ENCODE results near the gene IFIT1. TPM values are rescaled to one million over a fixed set of nuclear protein-coding genes. Genes with fewer than 3 reads are reported as not detected.

Gene IFIT1
- total RNA-seq, result 10 to 100 TPM; 35.3 to 57.2 TPM
- 10 to 100 TPM; 16.5 to 21.9 TPM for polyA plus RNA-seq (ENCODE audit: insufficient read length in 2 of 2)
- long read RNA-seq, donor 1, transcript IFIT1-201 (2 exons, 1,880 nt), result major isoform, 9 of 9 reads
- long read RNA-seq, donor 1, partial matches to known transcripts, result 0 of 9 reads
- long read RNA-seq, donor 1, other reads (novel, unspliced or antisense), result 0 of 9 reads
- long read RNA-seq, donor 2, transcript IFIT1-201 (2 exons, 1,880 nt), result major isoform, 6 of 6 reads
- long read RNA-seq, donor 2, partial matches to known transcripts, result 0 of 6 reads
- long read RNA-seq, donor 2, other reads (novel, unspliced or antisense), result 0 of 6 reads
- long read RNA-seq, donor 3, transcript IFIT1-201 (2 exons, 1,880 nt), result major isoform, 7 of 7 reads
- long read RNA-seq, donor 3, partial matches to known transcripts, result 0 of 7 reads
- long read RNA-seq, donor 3, other reads (novel, unspliced or antisense), result 0 of 7 reads
- long read RNA-seq, donor 4, transcript IFIT1-201 (2 exons, 1,880 nt), result major isoform, 14 of 14 reads
- long read RNA-seq, donor 4, partial matches to known transcripts, result 0 of 14 reads
- long read RNA-seq, donor 4, other reads (novel, unspliced or antisense), result 0 of 14 reads

GRCh38 chr10:89391907-89392756 lies at the start of gene IFIT1:
IFIT1 (plus strand) TSS chr10:89392623; CDS start chr10:89392713, 90 bp downstream.
- peak within 1 kb of the TSS; percentile 77 for H3K4me3 ChIP-seq (ENCODE audit: low read depth, low read length)
- H3K27ac ChIP-seq (ENCODE audit: low read depth, low read length), result peak within 1 kb of the TSS; percentile 97
- no CpG with 5 or more reads among the region's 8 CpGs for WGBS (ENCODE audit: insufficient coverage)

GRCh38 chr10:89343089-89343767 lies 49.2 kb upstream of the IFIT1 start:
- Histone ChIP-seq H3K4me3 (ENCODE audit: low read depth, low read length) (no peak overlapping the region), H3K4me1 (ENCODE audit: control insufficient read depth, insufficient read depth, low read length) (peaks cover 3% of the 10 kb centered on the region), H3K27ac (ENCODE audit: low read depth, low read length) (peak overlapping the region; percentile 59)

More at GRCh38 chr10:89391907-89392756, at the start of gene IFIT1:
- Histone ChIP-seq H3K36me3 (ENCODE audit: control insufficient read depth, insufficient read depth, low read length) (no peaks in the 10 kb centered on the region), H3K4me1 (ENCODE audit: control insufficient read depth, insufficient read depth, low read length) (peaks cover 5% of the 10 kb centered on the region), H3K27me3 (ENCODE audit: control insufficient read depth, insufficient read depth, low read length) (no peaks in the 10 kb centered on the region), H3K9me3 (ENCODE audit: control insufficient read depth, insufficient read depth, low read length) (no peaks in the 10 kb centered on the region)
- DNase-seq (ENCODE audit: low read depth in 4 of 6, low spot score in 6 of 6), result peak in 2 of 6 donors; percentile 74 to 84

DNA sequence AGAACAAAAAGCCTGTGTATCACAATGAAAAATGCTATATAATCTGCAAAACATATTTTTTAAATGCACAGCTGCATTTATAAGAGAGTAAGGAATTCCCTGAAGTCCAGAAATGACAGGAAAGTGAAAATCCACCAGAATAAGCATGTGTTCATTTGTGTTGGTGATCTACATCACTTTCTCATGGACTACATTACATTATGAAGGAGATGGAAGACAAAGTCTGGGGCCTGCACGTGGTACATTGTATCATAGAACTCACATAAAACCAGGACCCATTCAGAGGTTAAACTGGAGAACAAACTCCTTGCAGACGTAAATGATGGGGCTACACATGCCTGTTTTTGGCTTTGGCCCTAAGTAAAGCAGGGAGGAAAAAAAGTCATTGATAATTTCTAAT lies 48.3 kb upstream of the IFIT1 start:
- no peaks in the 10 kb centered on the region for H3K36me3 ChIP-seq (ENCODE audit: control insufficient read depth, insufficient read depth, low read length)
- H3K9me3 ChIP-seq (ENCODE audit: control insufficient read depth, insufficient read depth, low read length), result no peaks in the 10 kb centered on the region
- DNase-seq (ENCODE audit: low read depth in 4 of 6, low spot score in 6 of 6), result no peak
- no peak overlapping the region for H3K27ac ChIP-seq (ENCODE audit: low read depth, low read length)
- peaks cover 9% of the 10 kb centered on the region for H3K4me1 ChIP-seq (ENCODE audit: control insufficient read depth, insufficient read depth, low read length)
- WGBS (ENCODE audit: insufficient coverage), result no CpG with 5 or more reads among the region's 2 CpGs
- no peaks in the 10 kb centered on the region for H3K27me3 ChIP-seq (ENCODE audit: control insufficient read depth, insufficient read depth, low read length)
- H3K4me3 ChIP-seq (ENCODE audit: low read depth, low read length), result no peak overlapping the region

More at GRCh38 chr10:89343089-89343767, 49.2 kb upstream of the IFIT1 start:
- Histone ChIP-seq H3K36me3 (ENCODE audit: control insufficient read depth, insufficient read depth, low read length) (no peaks in the 10 kb centered on the region), H3K27me3 (ENCODE audit: control insufficient read depth, insufficient read depth, low read length) (no peaks in the 10 kb centered on the region), H3K9me3 (ENCODE audit: control insufficient read depth, insufficient read depth, low read length) (no peaks in the 10 kb centered on the region)
- 42% methylated on average over 2 of the region's 5 CpGs for WGBS (ENCODE audit: insufficient coverage)
- no peak for DNase-seq (ENCODE audit: low read depth in 4 of 6, low spot score in 6 of 6)

DNA sequence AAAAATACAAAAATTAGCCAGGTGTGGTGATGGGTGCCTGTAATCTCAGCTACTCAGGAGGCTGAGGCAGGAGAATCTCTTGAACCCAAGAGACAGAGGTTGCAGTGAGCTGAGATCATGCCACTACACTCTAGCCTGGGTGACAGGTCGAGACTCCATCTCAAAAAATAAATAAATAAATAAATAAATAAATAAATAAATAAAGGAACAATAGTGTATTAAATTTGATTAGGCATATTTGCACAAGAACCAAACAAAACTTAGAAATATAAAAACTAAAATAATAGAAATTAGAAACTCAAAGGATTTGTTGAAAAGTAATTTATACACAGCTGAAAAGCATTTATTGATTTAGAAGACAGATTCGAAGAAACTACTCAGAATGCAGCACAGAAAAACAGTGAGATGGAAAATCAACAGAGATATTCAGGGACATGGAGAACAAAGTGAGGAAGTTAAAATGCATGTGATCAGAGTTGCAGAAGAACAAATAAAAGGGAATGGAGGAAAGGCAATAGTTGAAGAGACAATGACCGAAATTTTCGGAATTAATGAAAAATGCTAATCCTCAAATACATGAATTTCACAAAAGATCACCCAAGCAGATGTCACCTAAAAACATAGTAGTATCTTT lies 46.9 kb upstream of the IFIT1 start:
- H3K27me3 ChIP-seq (ENCODE audit: control insufficient read depth, insufficient read depth, low read length), result no peaks in the 10 kb centered on the region
- H3K36me3 ChIP-seq (ENCODE audit: control insufficient read depth, insufficient read depth, low read length), result no peaks in the 10 kb centered on the region
- no peak overlapping the region for H3K27ac ChIP-seq (ENCODE audit: low read depth, low read length)
- no peak for DNase-seq (ENCODE audit: low read depth in 4 of 6, low spot score in 6 of 6)
- WGBS (ENCODE audit: insufficient coverage), result 80% methylated on average over 1 of the region's 4 CpGs
- peaks cover 11% of the 10 kb centered on the region for H3K4me1 ChIP-seq (ENCODE audit: control insufficient read depth, insufficient read depth, low read length)
- no peaks in the 10 kb centered on the region for H3K9me3 ChIP-seq (ENCODE audit: control insufficient read depth, insufficient read depth, low read length)
- H3K4me3 ChIP-seq (ENCODE audit: low read depth, low read length), result no peak overlapping the region

GRCh38 chr10:89346405-89347254 lies 45.8 kb upstream of the IFIT1 start:
- Histone ChIP-seq H3K27ac (ENCODE audit: low read depth, low read length) (peak overlapping the region; percentile 36), H3K36me3 (ENCODE audit: control insufficient read depth, insufficient read depth, low read length) (no peaks in the 10 kb centered on the region), H3K9me3 (ENCODE audit: control insufficient read depth, insufficient read depth, low read length) (no peaks in the 10 kb centered on the region), H3K4me3 (ENCODE audit: low read depth, low read length) (no peak overlapping the region), H3K27me3 (ENCODE audit: control insufficient read depth, insufficient read depth, low read length) (no peaks in the 10 kb centered on the region), H3K4me1 (ENCODE audit: control insufficient read depth, insufficient read depth, low read length) (peaks cover 18% of the 10 kb centered on the region)
- 100% methylated on average over 2 of the region's 4 CpGs for whole genome bisulfite sequencing (ENCODE audit: insufficient coverage)
- peak in 1 of 6 donors; percentile 23 for DNase-seq (ENCODE audit: low read depth in 4 of 6, low spot score in 6 of 6)

DNA sequence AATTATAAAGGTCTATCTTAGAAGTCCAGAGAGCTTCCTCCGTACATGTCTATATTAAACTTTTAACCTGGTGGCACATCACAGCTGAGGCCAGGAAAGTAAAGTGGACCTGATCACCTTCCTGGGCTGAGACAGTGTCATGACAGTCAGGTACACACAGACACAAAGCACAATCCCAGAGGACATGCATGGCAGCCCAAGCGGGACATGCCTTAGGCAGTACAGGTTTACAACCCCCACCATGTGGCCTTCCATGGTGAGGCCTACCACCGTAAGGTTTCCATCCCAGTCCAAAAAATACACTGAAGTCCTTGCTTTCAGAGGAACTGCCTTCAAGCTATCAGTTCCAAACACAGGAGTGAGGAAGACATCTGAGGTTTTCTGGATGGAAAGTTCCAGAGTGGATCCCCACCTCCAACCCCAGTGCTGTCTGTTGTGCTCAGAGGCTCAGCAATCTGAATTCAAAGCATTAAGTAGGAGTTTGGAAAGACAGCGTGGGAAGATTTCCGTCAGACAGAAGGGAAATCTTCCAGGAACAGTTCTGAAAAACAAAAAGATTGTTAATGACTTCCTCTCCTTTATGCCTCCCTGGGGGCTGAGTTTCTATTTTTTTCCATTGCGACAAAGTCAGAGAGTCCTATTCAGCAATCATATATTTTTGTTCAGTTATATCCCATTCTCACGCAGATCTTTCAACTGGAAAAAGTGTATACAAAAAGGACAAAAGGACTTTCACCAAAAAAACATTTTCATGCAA lies 44.5 kb upstream of the IFIT1 start:
- H3K36me3 ChIP-seq (ENCODE audit: control insufficient read depth, insufficient read depth, low read length), result no peaks in the 10 kb centered on the region
- no peaks in the 10 kb centered on the region for H3K27me3 ChIP-seq (ENCODE audit: control insufficient read depth, insufficient read depth, low read length)
- H3K4me1 ChIP-seq (ENCODE audit: control insufficient read depth, insufficient read depth, low read length), result peaks cover 18% of the 10 kb centered on the region
- WGBS (ENCODE audit: insufficient coverage), result 82% methylated on average over 1 of the region's 7 CpGs
- H3K9me3 ChIP-seq (ENCODE audit: control insufficient read depth, insufficient read depth, low read length), result no peaks in the 10 kb centered on the region
- no peak overlapping the region for H3K4me3 ChIP-seq (ENCODE audit: low read depth, low read length)
- peak overlapping the region; percentile 49 for H3K27ac ChIP-seq (ENCODE audit: low read depth, low read length)
- peak in 3 of 6 donors; percentile 20 to 54 (median 46) for DNase-seq (ENCODE audit: low read depth in 4 of 6, low spot score in 6 of 6)

DNA sequence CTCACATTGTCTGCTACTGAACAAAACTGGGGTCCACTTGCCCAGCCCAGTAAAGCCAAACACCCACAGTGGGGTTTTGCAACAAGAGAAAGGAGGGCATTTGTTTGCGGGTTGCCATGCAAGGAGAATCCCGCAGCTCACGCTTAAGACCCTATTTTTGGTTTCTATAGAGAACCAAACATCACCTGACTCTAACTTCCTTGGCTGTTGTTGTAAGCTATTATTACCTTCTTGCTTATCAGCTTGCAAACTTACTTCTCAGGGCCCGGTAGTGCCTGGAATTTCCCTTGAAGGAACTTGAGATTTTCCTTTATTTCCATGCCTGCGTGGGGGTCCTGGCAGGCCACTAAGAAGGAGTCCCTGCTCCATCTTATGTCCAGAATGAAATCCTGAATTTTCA lies 43.9 kb upstream of the IFIT1 start:
- peak in 1 of 6 donors; percentile 18 for DNase-seq (ENCODE audit: low read depth in 4 of 6, low spot score in 6 of 6)
- H3K36me3 ChIP-seq (ENCODE audit: control insufficient read depth, insufficient read depth, low read length), result no peaks in the 10 kb centered on the region
- peak overlapping the region; percentile 49 for H3K27ac ChIP-seq (ENCODE audit: low read depth, low read length)
- no peak overlapping the region for H3K4me3 ChIP-seq (ENCODE audit: low read depth, low read length)
- peaks cover 18% of the 10 kb centered on the region for H3K4me1 ChIP-seq (ENCODE audit: control insufficient read depth, insufficient read depth, low read length)
- 64% methylated on average over 2 of the region's 5 CpGs for WGBS (ENCODE audit: insufficient coverage)
- no peaks in the 10 kb centered on the region for H3K9me3 ChIP-seq (ENCODE audit: control insufficient read depth, insufficient read depth, low read length)
- H3K27me3 ChIP-seq (ENCODE audit: control insufficient read depth, insufficient read depth, low read length), result no peaks in the 10 kb centered on the region

DNA sequence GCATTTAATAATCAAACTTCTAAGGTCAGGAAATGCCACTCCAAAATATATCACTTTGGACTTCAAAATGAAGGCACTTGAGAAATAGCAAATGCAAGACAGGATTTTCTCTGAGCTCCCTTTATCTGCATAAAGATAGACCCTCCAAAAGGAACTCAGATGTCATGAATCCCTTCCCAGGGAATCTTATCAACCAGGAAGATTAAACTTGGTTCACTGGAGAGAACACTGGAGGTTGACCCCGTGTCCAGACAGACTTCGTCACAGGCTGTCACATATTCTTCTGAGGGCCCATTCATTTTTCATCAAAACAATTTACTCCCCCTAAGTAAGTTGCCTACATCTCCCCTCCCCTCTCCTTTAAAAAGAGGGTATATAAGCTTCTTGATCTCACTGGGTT lies 43.4 kb upstream of the IFIT1 start:
- DNase-seq (ENCODE audit: low read depth in 4 of 6, low spot score in 6 of 6), result no peak
- H3K4me1 ChIP-seq (ENCODE audit: control insufficient read depth, insufficient read depth, low read length), result peaks cover 18% of the 10 kb centered on the region
- H3K9me3 ChIP-seq (ENCODE audit: control insufficient read depth, insufficient read depth, low read length), result no peaks in the 10 kb centered on the region
- peak overlapping the region; percentile 49 for H3K27ac ChIP-seq (ENCODE audit: low read depth, low read length)
- no peak overlapping the region for H3K4me3 ChIP-seq (ENCODE audit: low read depth, low read length)
- WGBS (ENCODE audit: insufficient coverage), result no CpG with 5 or more reads among the region's 2 CpGs
- no peaks in the 10 kb centered on the region for H3K36me3 ChIP-seq (ENCODE audit: control insufficient read depth, insufficient read depth, low read length)
- no peaks in the 10 kb centered on the region for H3K27me3 ChIP-seq (ENCODE audit: control insufficient read depth, insufficient read depth, low read length)

All from spinal cord (tissue), 10 donors.